DND-41 (cell line): ENCODE data around the gene LBHD2.

Experiments
- ATAC-seq: fragments of 200-7000 bp; cut with Tn5 transposase; 3 replicates; pipeline ENCODE4 v1.9.1; 2021; ENCODE audit warnings: low read depth; ENCODE audit not compliant: insufficient read depth
- DNase-seq: peaks from one replicate; pipeline ENCODE4 v3.0.0-alpha.2; 2020
- H2AFZ ChIP-seq: 2 replicates; pipeline ENCODE4 v1.6.0; 2012; ENCODE audit warnings: low read depth, low read length
- H3K27ac ChIP-seq: 2 replicates; pipeline ENCODE4 v1.5.1; 2012; ENCODE audit warnings: low read length, inconsistent platforms
- H3K27me3 ChIP-seq: fragments of 200-600 bp; sonication (generic); 2 replicates; pipeline ENCODE4 v1.6.0; 2012; ENCODE audit warnings: low read length, mild to moderate bottlenecking, inconsistent platforms; ENCODE audit not compliant: insufficient read depth, poor library complexity
- H3K36me3 ChIP-seq: 2 replicates; pipeline ENCODE4 v1.5.1; 2012; ENCODE audit warnings: low read length, inconsistent platforms; ENCODE audit not compliant: insufficient read depth
- H3K4me1 ChIP-seq: 2 replicates; pipeline ENCODE4 v1.5.1; 2012; ENCODE audit warnings: mild to moderate bottlenecking, low read length; ENCODE audit not compliant: insufficient read depth
- H3K4me2 ChIP-seq: 2 replicates; pipeline ENCODE4 v1.6.0; 2012; ENCODE audit warnings: mild to moderate bottlenecking, moderate library complexity, low read length, inconsistent platforms; ENCODE audit not compliant: insufficient read depth
- H3K4me3 ChIP-seq, 2 experiments: fragments of 200-600 bp in 1 of 2; shearing (Covaris generic) in 1 of 2; 2 replicates each; pipeline ENCODE4 v1.5.1; 2012 to 2016; ENCODE audit warnings: inconsistent platforms in 2 of 2, low read length in 2 of 2, mild to moderate bottlenecking in 2 of 2, low read depth in 1 of 2, moderate library complexity in 1 of 2
- H3K79me2 ChIP-seq: 2 replicates; pipeline ENCODE4 v1.6.0; 2012; ENCODE audit warnings: low read length, inconsistent platforms; ENCODE audit not compliant: insufficient read depth
- H3K9ac ChIP-seq: 2 replicates; pipeline ENCODE4 v1.6.0; 2012; ENCODE audit warnings: low read depth, mild to moderate bottlenecking, inconsistent platforms, low read length, moderate library complexity
- H3K9me3 ChIP-seq: 2 replicates; pipeline ENCODE4 v1.5.1; 2012; ENCODE audit warnings: low read length, moderate library complexity, mild to moderate bottlenecking, inconsistent platforms; ENCODE audit not compliant: insufficient read depth, severe bottlenecking
- H4K20me1 ChIP-seq: 2 replicates; pipeline ENCODE4 v1.6.0; 2012; ENCODE audit warnings: low read length; ENCODE audit not compliant: insufficient read depth
- CTCF ChIP-seq: IDR thresholded peaks from 2 replicates; pipeline ENCODE4 v1.5.1; 2012; ENCODE audit warnings: borderline replicate concordance, low read length, moderate library complexity, mild to moderate bottlenecking; ENCODE audit not compliant: poor library complexity, severe bottlenecking; ENCODE audit errors: extremely low read depth
- EZH2 ChIP-seq: IDR thresholded peaks from 3 replicates; pipeline ENCODE4 v1.6.1; 2012; ENCODE audit warnings: borderline replicate concordance, low read depth, mild to moderate bottlenecking, moderate library complexity, low read length, inconsistent platforms; ENCODE audit not compliant: severe bottlenecking

The LBHD2 gene

GRCh38 chr14:103061482-103061976 lies 22.5 kb upstream of the LBHD2 start:
- no peaks in the 10 kb centered on the region for H3K4me1 ChIP-seq
- no peak for ATAC-seq
- TF ChIP-seq CTCF, result no peak
- TF ChIP-seq EZH2, result no peak

GRCh38 chr14:103064436-103064835 lies 19.6 kb upstream of the LBHD2 start:
- no peaks in the 10 kb centered on the region for H3K79me2 ChIP-seq
- H3K4me2 ChIP-seq, result no peak overlapping the region
- ATAC-seq (no peak), DNase-seq (no peak)
- H3K36me3 ChIP-seq, result no peaks in the 10 kb centered on the region
- no peak overlapping the region for H2AFZ ChIP-seq
- H3K27ac ChIP-seq, result no peak overlapping the region
- H3K9ac ChIP-seq, result no peak overlapping the region
- no peak overlapping the region for H3K4me3 ChIP-seq
- no peaks in the 10 kb centered on the region for H3K9me3 ChIP-seq
- no peak for TF ChIP-seq EZH2
- TF ChIP-seq CTCF, result no peak
- H3K27me3 ChIP-seq, result peaks cover 8% of the 10 kb centered on the region
- no peaks in the 10 kb centered on the region for H3K4me1 ChIP-seq
- no peaks in the 10 kb centered on the region for H4K20me1 ChIP-seq

More at GRCh38 chr14:103061482-103061976, 22.5 kb upstream of the LBHD2 start:
- no peak for DNase-seq
- Histone ChIP-seq H2AFZ (no peak overlapping the region), H3K4me3 (no peak overlapping the region), H3K27ac (no peak overlapping the region), H3K36me3 (no peaks in the 10 kb centered on the region), H3K27me3 (peaks cover 8% of the 10 kb centered on the region), H3K9me3 (no peaks in the 10 kb centered on the region), H3K79me2 (no peaks in the 10 kb centered on the region), H3K4me2 (no peak overlapping the region), H4K20me1 (no peaks in the 10 kb centered on the region), H3K9ac (no peak overlapping the region)

- H3K4me2 ChIP-seq, result no peak overlapping the region
- no peak overlapping the region for H3K4me3 ChIP-seq
- no peaks in the 10 kb centered on the region for H4K20me1 ChIP-seq
- H3K79me2 ChIP-seq, result no peaks in the 10 kb centered on the region
- H3K27ac ChIP-seq, result no peak overlapping the region
- no peak overlapping the region for H3K9ac ChIP-seq
- no peaks in the 10 kb centered on the region for H3K4me1 ChIP-seq
- DNase-seq (no peak), ATAC-seq (no peak)
- no peak overlapping the region for H2AFZ ChIP-seq
- H3K27me3 ChIP-seq, result peaks cover 8% of the 10 kb centered on the region
- H3K36me3 ChIP-seq, result no peaks in the 10 kb centered on the region
- TF ChIP-seq CTCF, result no peak
- no peak for TF ChIP-seq EZH2
- H3K9me3 ChIP-seq, result no peaks in the 10 kb centered on the region
These were observed 19.0 kb upstream of the LBHD2 start for GRCh38 chr14:103064978-103065377.

- Histone ChIP-seq H2AFZ (no peak overlapping the region), H3K27ac (no peak overlapping the region), H3K9me3 (no peaks in the 10 kb centered on the region), H3K4me3 (no peak overlapping the region), H3K79me2 (no peaks in the 10 kb centered on the region), H4K20me1 (no peaks in the 10 kb centered on the region), H3K9ac (no peak overlapping the region), H3K36me3 (no peaks in the 10 kb centered on the region), H3K27me3 (peaks cover 8% of the 10 kb centered on the region), H3K4me2 (no peak overlapping the region), H3K4me1 (no peaks in the 10 kb centered on the region)
- ATAC-seq, result no peak
- TF ChIP-seq CTCF (no peak), EZH2 (no peak)
- no peak for DNase-seq
These were observed 18.1 kb upstream of the LBHD2 start for GRCh38 chr14:103065861-103066260.
